WTC11 (cell line): Measurements from ENCODE around the gene PXMP2.

ENCODE experiments used
- ATF1 ChIP-seq: sonication (generic); formaldehyde crosslinking; IDR thresholded peaks from 2 replicates; pipeline ENCODE4 v1.8.1; 2023; ENCODE audit warnings: mild to moderate bottlenecking, moderate library complexity, missing genetic modification reagents
- CBFB ChIP-seq: sonication (generic); formaldehyde crosslinking; IDR thresholded peaks from 2 replicates; pipeline ENCODE4 v1.8.1; 2022; ENCODE audit warnings: mild to moderate bottlenecking, low read depth, missing genetic modification reagents
- FOXJ3 ChIP-seq: sonication (generic); formaldehyde crosslinking; IDR thresholded peaks from 2 replicates; pipeline ENCODE4 v1.9.0; 2021; ENCODE audit warnings: missing genetic modification reagents, mild to moderate bottlenecking, borderline replicate concordance
- HMGXB4 ChIP-seq: sonication (generic); formaldehyde crosslinking; IDR thresholded peaks from 2 replicates; pipeline ENCODE4 v1.8.1; 2023; ENCODE audit warnings: mild to moderate bottlenecking, moderate library complexity, missing genetic modification reagents
- KAT7 ChIP-seq: sonication (generic); formaldehyde crosslinking; IDR thresholded peaks from 2 replicates; pipeline ENCODE4 v1.8.1; 2023; ENCODE audit warnings: missing genetic modification reagents, mild to moderate bottlenecking, borderline replicate concordance
- NR3C1 ChIP-seq: sonication (generic); formaldehyde crosslinking; conservative IDR thresholded peaks from 2 replicates; pipeline ENCODE4 v1.8.1; 2023; ENCODE audit warnings: low read depth, mild to moderate bottlenecking, missing genetic modification reagents
- SP1 ChIP-seq: sonication (generic); formaldehyde crosslinking; conservative IDR thresholded peaks from 2 replicates; pipeline ENCODE4 v1.8.1; 2022; ENCODE audit warnings: missing genetic modification reagents
- STAT6 ChIP-seq: sonication (generic); formaldehyde crosslinking; conservative IDR thresholded peaks from 2 replicates; pipeline ENCODE4 v1.8.1; 2023; ENCODE audit warnings: mild to moderate bottlenecking, low read depth, missing genetic modification reagents, moderate library complexity
- TEAD1 ChIP-seq: sonication (generic); formaldehyde crosslinking; IDR thresholded peaks from 2 replicates; pipeline ENCODE4 v1.8.0; 2022; ENCODE audit warnings: mild to moderate bottlenecking, missing genetic modification reagents
- ZNF219 ChIP-seq: sonication (generic); formaldehyde crosslinking; IDR thresholded peaks from 2 replicates; pipeline ENCODE4 v1.8.0; 2023; ENCODE audit warnings: missing genetic modification reagents, mild to moderate bottlenecking, borderline replicate concordance
- TF ChIP-seq, protein P1 (sequence below): fragments of 200-600 bp; IDR thresholded peaks from 2 replicates; pipeline ENCODE4 v1.8.0; 2022; ENCODE audit warnings: antibody characterized with exemption
- TF ChIP-seq, protein P2 (sequence below): sonication (generic); formaldehyde crosslinking; IDR thresholded peaks from 2 replicates; pipeline ENCODE4 v1.8.1; 2022; ENCODE audit warnings: low read depth, mild to moderate bottlenecking, moderate library complexity, missing genetic modification reagents, borderline replicate concordance
- TF ChIP-seq, protein P3 (sequence below): sonication (generic); formaldehyde crosslinking; IDR thresholded peaks from 2 replicates; pipeline ENCODE4 v1.8.0; 2022; ENCODE audit warnings: mild to moderate bottlenecking, missing genetic modification reagents
- TF ChIP-seq, protein P4 (sequence below): fragments of 250-450 bp; sonication (Bioruptor Pico); IDR thresholded peaks from 2 replicates; pipeline ENCODE4 v1.8.0; 2021; ENCODE audit warnings: mild to moderate bottlenecking

GRCh38 chr12:132747395-132747794 is 60.0 kb downstream of the PXMP2 start:
- no peak for TF ChIP-seq TEAD1
- TF ChIP-seq, protein P1, sequence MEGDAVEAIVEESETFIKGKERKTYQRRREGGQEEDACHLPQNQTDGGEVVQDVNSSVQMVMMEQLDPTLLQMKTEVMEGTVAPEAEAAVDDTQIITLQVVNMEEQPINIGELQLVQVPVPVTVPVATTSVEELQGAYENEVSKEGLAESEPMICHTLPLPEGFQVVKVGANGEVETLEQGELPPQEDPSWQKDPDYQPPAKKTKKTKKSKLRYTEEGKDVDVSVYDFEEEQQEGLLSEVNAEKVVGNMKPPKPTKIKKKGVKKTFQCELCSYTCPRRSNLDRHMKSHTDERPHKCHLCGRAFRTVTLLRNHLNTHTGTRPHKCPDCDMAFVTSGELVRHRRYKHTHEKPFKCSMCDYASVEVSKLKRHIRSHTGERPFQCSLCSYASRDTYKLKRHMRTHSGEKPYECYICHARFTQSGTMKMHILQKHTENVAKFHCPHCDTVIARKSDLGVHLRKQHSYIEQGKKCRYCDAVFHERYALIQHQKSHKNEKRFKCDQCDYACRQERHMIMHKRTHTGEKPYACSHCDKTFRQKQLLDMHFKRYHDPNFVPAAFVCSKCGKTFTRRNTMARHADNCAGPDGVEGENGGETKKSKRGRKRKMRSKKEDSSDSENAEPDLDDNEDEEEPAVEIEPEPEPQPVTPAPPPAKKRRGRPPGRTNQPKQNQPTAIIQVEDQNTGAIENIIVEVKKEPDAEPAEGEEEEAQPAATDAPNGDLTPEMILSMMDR = no peak
- no peak for TF ChIP-seq CBFB (CRISPR knock-in tag)
- TF ChIP-seq, protein P2, sequence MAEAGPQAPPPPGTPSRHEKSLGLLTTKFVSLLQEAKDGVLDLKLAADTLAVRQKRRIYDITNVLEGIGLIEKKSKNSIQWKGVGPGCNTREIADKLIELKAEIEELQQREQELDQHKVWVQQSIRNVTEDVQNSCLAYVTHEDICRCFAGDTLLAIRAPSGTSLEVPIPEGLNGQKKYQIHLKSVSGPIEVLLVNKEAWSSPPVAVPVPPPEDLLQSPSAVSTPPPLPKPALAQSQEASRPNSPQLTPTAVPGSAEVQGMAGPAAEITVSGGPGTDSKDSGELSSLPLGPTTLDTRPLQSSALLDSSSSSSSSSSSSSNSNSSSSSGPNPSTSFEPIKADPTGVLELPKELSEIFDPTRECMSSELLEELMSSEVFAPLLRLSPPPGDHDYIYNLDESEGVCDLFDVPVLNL (CRISPR knock-in tag) = no peak
- TF ChIP-seq, protein P3, sequence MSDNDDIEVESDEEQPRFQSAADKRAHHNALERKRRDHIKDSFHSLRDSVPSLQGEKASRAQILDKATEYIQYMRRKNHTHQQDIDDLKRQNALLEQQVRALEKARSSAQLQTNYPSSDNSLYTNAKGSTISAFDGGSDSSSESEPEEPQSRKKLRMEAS (CRISPR knock-in tag) = no peak
- TF ChIP-seq NR3C1 (CRISPR knock-in tag) = no peak
- TF ChIP-seq HMGXB4 = no peak
- no peak for TF ChIP-seq SP1 (CRISPR knock-in tag)
- TF ChIP-seq, protein P4, sequence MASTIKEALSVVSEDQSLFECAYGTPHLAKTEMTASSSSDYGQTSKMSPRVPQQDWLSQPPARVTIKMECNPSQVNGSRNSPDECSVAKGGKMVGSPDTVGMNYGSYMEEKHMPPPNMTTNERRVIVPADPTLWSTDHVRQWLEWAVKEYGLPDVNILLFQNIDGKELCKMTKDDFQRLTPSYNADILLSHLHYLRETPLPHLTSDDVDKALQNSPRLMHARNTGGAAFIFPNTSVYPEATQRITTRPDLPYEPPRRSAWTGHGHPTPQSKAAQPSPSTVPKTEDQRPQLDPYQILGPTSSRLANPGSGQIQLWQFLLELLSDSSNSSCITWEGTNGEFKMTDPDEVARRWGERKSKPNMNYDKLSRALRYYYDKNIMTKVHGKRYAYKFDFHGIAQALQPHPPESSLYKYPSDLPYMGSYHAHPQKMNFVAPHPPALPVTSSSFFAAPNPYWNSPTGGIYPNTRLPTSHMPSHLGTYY (CRISPR knock-in tag) = no peak
- no peak for TF ChIP-seq STAT6
- TF ChIP-seq KAT7 = no peak
- no peak for TF ChIP-seq FOXJ3 (CRISPR knock-in tag)
- no peak for TF ChIP-seq ZNF219 (CRISPR knock-in tag)
- no peak for TF ChIP-seq ATF1
